LoVo (cell line): ENCODE data around the gene TFG.

Experiments
- DNase-seq: peaks from one replicate; pipeline ENCODE4 v3.0.0-alpha.2; 2016; ENCODE audit warnings: low spot score

Gene TFG

DNA sequence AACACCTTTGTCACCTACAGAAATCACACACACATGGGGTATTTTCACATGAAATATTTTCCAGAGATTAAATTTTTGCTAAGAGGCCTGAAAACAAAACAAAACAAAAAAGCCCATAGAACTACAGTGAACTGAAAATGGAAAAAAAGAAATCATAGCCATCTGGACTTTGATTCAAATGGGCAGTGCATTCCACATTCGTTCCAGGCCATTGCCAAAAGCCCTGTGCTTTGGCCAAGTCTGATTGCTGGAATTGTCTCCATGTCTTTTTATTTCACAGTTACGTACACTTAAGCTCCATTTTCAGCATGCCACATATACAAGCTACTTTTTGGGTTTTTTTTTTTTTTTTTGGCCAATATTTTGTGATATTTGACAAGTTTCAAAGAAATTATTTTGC lies 47.1 kb downstream of the TFG start:
- DNase-seq = no peak

DNA sequence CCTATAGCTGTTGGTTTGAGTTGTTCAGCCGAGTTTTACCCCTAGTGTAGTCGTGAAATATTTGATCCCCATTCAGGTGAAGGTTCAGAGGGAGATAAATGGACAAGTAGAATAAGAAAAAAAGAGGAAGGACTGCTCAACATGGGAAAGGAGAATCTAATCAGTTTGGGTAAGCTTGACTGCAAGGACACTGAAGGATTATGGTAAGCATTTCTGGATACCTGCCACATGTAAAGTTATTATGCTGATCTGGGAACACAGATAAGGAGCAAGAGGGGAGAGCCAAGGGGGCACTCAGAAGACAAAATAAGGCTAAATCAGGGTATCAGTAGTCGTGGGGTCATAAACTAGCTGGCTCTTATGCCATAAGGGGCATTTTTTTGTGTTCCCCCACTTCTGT lies 49.9 kb downstream of the TFG start:
- DNase-seq = no peak

DNA sequence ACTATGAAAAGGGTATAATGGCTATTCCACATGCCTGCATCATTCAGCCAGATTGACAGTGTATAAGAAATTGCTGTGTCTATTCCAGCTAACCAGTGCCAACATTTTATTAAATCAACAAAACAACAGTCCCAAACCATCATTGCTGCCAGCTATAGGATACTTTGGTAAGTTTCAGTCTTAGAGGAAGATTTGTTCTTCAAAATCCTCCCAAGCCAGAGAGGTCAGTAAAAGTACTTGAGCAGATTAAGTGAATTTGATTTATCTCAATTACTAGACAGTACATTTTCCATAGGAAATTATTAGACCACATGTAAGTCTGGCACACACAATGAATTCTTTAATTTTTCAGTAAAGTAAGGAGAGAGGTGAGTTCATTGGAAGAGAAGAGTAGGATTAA lies 50.7 kb downstream of the TFG start:
- no peak for DNase-seq

DNA sequence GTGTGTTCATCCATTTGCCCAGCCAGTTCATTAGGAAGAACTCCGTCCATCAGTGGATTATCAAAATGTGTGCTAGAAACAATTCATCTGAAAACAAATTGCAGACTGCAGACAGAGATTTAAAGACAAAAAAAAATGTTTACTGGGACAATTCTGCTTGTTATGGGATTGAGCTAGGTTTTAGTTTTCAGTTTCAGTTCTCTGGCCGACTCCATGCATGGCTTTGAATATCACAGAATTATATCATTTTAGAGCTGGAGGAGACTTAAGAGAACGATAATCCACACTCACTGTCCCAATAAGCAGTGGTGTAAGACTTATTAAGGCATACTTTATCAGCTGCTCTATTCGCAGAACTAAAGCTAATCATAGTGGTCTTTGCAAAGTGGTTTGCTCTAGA lies 51.1 kb downstream of the TFG start:
- no peak for DNase-seq

DNA sequence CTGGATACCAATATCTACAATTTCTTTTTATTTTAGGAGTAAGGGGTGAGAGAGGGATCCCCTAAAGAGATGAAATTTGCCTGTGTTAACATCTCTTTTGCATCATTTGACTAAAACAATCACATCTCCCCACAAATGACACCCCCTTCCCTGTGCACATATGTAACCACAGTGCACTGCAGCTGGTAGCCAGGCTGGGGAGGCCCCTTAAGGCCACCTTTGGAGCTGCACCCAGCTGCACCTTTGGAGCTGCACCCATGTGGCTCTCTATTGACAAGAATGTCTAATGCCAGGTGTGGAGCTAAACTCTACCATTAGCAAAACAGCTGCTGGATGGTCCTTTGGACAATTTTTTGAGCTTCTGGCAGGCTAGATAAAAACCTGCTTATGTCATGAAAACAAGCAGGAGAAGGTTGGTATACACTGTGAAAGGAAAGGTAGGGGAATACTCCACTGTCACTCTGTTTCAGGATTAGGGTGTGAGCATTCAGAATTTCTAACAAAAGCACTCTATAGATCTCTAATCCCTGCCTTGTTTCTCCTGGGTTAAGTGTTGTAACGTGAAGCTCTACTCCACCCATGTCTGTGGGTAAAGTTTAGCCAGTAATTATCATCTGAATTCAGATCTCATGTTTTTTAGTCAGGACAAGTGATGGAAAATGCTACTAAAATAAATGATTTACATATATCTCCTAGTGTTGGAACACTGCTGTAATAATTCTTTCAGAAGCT lies 52.1 kb downstream of the TFG start:
- DNase-seq = no peak

DNA sequence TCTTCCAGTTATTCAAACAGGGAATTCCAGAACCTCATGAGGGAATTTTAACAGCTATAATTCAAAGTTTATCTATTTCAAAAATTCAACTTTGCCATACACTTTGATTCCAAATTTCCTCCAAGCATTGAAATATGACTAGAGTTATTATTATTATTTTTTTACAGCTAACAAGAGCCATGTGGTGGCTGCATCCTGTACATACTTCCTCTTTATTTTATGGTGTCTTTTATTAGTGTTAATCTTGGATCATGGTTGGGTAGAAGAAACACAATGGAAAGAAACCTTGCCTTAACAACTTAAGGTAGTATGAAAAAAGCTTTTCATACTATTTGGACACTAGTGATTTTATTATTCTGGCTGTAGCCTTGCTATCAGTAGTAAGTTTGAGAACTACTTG lies 52.7 kb downstream of the TFG start:
- DNase-seq = no peak

DNA sequence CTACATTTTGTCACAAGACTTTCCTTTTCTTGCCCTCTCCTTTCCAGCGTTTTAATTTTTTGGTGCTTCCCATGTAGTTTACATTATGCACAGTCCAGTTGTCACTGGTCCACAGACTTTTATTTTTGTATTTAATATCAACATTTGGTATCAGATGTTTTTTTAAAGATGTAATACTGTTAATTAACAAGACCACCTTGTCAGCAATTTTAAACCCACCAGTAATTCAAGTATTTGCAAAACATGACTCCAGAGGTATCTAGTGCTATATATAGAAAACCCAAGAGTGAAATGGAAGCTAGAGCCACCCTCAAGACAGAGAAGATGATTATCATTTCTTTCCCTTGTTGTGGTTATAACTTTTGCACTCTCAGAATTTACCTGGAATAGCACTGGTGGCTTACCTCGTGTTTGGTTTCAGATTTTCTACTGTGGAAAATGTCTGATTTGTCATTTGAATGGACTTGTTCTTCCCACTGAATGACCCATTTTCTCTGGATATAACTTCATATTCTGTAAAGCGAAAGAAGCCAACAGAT lies 56.2 kb downstream of the TFG start:
- no peak for DNase-seq

DNA sequence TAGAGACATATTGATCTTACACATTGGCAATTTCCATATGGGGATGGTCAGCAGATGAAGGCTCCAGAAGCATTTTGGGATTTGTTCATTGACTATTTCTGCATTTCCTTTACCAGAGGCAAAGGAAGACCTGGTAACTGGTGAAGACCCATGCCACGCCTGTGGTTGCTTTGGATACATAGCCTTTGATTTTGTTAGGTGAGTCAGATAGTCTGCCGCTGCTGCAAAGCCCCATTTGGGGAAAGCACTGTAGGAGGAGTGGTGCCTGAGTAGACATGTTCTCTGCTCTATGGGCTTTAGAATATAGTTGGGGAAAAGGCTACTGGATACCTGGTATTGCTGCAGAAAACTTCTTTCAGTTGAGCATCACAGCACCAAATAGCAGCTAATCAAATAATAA lies 56.8 kb downstream of the TFG start:
- no peak for DNase-seq

DNA sequence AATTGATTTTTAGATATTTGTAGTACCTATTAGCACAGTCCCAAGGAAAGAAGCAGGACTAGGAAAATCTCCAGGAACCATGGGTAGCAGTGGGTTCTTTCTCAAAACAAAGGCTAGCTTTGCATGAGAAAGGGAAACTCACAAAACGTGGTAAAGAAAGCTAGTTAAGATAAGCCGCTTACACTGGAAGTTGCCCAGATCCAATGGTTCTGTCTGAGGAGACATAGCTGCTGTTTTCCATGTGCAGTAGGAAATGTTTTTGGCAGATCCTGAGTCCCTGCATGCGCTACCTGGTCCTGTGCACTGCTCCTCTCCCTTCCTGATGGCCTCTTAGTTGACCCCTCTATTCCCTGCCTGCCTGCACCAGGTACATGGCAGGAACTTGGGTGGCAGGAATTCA lies 60.4 kb downstream of the TFG start:
- DNase-seq = no peak

DNA sequence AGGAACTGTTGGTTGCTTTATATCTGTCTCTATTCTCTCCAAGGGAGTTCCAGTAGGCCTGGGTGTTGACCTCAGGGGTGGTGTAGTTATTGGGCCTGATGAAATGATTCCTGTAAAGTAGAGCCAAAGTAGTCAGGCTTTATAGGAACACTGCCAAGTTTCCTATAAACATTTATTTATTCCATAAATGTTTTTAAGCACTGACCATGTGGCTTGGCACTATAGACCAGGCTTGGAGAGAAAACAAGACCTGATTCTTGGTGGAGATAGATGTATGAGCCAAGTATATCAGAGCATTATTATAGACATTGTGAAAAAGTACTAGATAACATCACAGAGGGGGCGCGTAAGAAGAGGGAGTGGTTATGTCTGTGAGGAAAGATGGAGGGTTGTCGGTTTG lies 65.9 kb downstream of the TFG start:
- DNase-seq = no peak

DNA sequence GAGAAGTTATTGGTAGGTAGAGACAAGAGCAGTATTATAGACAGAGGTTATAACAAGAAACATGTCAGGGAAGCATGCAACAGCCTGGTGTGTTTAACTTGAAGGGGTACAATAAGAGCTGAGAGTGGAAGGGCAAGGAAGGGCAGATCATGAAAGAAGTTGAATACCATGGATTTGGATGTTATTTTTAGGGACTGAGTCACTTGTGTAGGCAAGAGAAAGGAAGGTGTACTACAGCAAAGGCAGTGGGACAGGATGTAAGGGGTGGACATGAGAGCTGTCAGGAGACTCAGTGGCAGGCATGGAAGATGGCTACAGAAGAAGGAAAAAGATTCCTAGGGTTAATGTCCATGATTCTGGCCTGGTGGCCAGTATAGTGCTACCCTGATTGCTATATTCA lies 66.4 kb downstream of the TFG start:
- DNase-seq = no peak

DNA sequence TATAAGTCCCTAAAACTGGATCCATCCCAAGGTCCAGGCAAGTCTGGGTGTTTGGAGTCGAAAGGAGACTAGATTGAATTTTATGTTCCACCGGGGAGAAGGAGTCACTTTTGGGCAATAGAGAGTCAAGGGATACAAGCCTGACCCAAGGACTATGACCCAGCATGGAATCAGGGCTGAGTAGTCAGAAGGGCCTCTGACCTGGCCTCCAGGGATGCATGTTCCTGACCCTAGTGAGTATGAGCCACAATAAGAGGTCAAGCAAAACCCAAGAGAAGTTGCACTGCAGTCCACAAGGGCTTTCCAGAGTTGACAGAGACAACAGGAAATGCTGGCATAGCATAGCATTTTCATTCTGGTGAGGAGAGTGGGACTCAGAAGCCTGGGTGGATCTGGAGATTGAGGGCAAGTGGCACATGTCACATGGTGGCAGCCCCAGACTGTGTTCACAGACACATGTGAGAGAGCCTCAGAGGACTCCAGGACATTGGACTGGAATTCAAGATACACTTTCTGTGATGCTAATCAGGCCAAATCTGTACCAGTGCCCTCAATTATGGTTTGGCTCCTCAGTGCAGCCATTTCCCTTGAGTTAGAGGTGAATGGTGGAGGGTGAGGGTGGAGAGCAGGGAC lies 66.9 kb downstream of the TFG start:
- DNase-seq = no peak

DNA sequence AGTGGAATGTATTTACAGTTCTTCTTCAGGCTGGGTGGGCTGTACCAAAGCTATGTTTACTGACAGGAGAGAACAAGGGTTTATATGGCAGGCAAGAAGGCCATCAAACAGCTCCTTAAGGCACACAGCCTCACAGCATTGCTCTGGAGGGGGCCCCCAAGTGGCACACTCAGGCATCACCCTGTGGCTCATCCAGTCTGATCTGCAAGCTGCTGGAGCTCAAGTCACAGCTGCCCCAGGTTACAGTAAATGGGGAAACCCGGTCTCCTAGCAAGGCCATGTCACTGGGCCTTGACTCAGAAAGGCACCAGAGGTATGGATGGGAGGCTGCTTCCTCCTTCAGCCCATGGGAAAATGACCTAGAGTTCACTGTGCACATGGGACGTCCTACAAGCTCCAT lies 67.5 kb downstream of the TFG start:
- no peak for DNase-seq

DNA sequence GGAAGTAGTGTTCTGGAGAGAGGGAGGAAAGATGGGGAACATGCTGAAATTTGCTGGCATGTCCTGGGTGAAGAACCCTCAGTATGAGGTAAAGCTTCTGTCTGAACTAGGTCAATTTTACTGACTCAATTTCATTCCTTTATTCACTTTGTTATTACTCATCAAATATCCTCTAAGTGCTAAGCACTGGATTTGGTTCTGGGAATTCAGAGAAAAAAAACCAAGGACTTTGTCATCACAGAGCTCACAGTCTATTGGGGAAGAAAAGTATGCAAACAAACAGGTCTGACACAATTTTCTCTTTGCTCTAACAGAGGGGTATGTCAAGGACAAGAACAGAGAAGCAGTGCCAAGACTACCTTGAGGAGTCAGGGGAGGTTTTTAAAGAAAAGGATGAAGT lies 68.0 kb downstream of the TFG start:
- no peak for DNase-seq

DNA sequence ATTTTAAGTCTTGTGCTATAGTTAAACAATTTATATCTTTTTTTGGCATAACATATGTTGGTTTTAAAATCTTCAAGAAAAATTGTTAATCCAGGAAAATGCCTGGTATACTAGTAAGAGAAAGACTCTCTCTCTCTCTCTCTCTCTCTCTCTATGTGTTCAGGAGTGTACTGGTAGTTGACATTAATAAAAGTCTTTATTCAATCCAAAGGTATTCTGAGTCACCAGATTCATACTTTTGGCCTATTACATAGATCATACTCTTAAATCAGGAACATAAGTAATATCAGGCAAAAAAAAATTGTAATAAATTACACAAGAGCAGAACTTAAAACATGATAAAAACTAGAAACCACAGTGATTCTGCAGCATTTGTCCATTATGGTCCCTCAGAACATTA lies 70.2 kb downstream of the TFG start:
- DNase-seq = no peak

DNA sequence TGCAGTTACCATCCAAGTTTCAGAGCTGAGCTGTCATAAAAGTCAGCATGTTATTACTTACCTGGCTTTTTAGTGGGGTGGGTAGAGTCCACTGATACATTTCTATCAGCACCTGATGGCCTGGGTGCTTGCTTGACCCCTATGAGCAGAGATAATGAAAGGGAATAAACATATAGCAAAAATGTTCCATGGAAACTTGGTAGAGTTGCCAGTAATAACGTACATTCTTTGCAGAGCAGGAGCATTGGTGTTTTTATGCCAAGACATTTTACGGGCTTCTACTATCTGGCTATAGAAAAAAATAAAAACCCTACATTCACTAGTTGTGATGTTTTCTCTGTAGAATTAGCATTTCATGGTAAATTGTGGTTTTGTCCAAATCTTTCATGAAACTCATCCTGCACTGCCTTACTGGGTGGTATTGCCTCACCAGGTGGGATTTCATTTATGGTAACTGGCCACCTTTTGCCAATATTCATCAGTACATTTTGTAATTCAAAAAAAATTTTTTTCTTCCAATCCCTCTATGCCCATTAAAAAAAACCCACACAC lies 70.9 kb downstream of the TFG start:
- DNase-seq = no peak

DNA sequence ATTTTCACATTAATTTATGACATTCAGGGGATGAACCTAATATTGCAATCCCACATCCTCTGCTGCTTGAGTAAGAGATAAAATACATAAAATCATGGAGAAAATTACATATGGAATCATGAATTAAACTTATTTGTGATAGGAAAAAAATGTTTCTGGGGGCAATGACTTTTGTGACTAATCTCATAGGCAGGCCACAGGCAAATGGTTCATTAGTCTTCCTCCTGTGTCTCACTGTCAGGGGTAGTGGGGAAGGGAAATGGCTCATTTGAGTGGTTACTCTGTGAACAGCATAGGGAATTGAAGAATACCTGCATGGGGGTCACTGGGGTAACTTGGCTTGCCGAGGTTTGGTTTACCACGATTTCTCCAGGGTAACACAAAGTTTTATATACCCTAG lies 72.0 kb downstream of the TFG start:
- no peak for DNase-seq

DNA sequence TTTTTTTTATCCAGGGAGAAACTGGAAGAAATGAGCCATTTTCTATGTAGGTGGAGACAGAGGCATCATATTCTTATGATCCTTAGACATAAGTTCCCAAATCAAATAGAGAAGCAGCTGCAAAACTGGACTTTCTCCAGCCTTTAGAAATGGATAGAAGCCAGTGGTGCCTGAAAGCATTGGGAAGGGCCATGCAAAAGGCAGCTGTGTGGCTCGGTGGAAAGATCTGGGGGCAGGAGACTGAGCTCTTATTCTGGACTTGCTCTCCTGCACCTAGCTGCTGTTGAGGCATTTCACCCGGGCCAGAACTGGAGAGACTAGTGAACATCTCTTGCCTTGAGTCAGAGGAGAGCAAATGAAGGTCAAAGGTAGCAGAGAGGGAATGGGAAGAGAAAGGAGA lies 73.1 kb downstream of the TFG start:
- DNase-seq = no peak

DNA sequence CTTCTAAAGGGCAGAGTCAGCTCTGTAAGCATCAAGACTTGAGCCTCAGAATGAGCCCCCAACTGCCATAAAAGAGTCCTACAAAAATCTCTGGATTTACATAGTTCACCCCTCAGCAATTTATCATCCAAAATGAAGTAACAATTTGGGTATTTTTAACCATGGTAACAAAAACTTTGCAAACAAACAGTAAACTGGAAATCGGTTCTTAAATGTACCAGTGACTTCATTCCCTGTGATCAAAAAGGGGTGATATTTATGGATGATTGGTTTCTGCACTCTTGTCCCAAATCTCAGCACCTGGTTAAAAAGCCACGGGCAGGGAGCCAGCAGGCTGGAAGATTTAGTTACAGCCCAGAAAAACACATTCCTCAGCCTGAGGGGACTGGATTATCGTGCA lies 73.6 kb downstream of the TFG start:
- DNase-seq = no peak

DNA sequence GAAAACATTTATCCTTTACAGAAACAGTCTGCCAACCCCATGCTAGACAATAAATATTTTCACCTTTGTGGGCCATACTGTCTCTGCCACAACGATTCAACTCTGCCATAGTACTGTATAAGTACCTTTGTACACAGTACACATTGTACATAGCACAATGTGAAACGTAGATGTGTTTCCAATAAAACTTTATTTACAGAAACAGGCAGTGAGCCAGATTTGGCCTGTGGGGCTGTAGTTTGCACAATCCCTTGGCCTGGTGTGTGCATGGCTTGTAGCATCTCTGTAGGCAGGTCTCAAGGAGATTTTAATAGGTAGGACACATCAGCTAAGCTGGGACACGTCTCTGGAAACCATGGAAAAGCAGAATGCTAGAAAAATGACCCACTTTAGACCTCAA lies 74.3 kb downstream of the TFG start:
- no peak for DNase-seq

DNA sequence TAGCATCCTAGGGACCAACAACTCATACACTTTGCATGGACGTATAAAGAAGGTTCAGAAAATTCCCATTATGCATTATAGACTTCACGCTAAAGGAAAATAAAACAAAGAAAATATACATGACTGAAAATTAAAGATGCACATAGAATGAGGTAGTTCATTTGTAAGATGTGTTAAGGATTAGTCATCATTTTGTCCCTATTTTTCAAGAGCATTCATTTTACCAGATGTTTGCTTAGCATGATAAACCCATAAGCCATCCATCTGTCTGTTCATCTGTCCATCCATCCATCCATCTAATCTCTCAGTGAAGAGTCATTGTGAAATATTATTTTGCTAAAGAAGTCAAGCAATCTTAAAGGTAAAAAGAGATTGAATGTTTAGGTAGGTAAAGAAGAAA lies 80.3 kb downstream of the TFG start:
- DNase-seq = no peak

DNA sequence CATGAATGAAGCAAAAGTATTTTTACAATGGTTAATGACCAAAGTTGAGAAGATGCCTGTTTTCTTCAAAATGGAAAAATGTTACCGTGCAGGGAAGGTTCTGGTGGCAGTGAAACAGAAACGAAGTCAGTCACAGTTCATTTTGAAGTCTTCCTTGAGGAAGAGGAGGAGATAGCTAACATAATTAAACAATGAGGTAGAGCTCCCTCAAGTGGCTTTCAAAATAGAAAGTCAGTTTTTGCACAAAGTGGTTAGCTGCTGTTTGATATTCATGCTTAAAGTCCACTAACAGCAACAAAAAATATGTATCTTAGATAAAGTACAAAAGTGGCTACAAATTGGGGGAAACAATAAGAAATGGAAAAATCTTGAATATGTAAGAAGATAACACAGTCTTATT lies 87.3 kb downstream of the TFG start:
- DNase-seq = peak; percentile 41

DNA sequence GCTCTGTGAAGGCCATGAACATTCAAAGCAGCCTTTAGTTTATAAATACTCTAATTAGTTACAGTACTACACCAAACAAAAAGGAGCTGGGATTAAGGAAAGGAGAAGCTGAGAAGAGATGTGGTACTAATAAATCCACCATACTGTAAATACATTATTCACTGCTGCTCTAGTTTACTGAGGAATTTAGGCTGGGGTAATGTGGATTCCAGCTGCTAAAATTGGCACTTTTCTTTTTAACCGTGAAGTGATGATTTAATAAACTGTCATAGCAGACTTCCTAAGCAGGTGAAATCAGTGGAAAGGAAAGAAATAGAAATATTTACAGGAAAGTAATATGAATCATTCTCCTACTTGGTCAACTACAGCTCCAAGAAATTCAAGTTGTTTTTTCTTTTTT lies 88.7 kb downstream of the TFG start:
- DNase-seq = no peak
